Measurements from ENCODE around the gene CREB5.

DNA sequence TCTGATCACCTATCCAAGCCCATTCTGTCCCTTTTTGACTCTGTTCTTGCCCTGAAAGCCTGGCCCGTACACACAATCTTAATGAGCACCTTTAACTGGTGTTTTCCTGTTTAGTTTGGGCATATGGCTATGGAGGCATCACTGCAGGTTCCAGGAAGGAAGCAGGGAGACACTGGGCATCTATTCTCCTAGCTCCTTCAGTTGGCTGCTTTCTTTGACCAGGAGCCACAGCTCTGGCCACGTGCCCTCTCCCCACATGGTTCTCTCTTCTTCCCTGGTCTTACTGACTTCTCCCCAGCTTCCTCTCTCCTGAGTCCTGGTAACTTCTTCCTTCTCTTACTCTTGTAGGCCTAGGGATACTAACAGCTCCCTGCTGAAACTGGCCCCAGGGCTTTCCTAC, 144.4 kb downstream of the CREB5 start:
- TF ChIP-seq MATR3 (CRISPR knock-in tag; IDR thresholded peaks at IDR 0.05) (no peak), GTF3A (CRISPR knock-in tag; conservative IDR thresholded peaks at IDR 0.05) (no peak), CREB1 (IDR thresholded peaks at IDR 0.05) (no peak), CREB1 (CRISPR knock-in tag; IDR thresholded peaks at IDR 0.05) (no peak), TCF7L2 (IDR thresholded peaks at IDR 0.05; ENCODE audit: low read depth, low read length) (no peak), KDM3A (CRISPR knock-in tag; IDR thresholded peaks at IDR 0.05; ENCODE audit: low read depth) (no peak), EZH2 (conservative IDR thresholded peaks at IDR 0.05; ENCODE audit: low read depth, low read length) (no peak), BHLHE40 (IDR thresholded peaks at IDR 0.05; ENCODE audit: low read length) (no peak), ZNF781 (CRISPR knock-in tag; IDR thresholded peaks at IDR 0.05; ENCODE audit: borderline replicate concordance, not compliant biosample characterization) (no peak), NFATC3 (CRISPR knock-in tag; IDR thresholded peaks at IDR 0.05) (no peak)
- TF ChIP-seq, protein P1, sequence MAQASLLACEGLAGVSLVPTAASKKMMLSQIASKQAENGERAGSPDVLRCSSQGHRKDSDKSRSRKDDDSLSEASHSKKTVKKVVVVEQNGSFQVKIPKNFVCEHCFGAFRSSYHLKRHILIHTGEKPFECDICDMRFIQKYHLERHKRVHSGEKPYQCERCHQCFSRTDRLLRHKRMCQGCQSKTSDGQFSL (CRISPR knock-in tag; IDR thresholded peaks at IDR 0.05) = no peak
- TF ChIP-seq, protein P2, sequence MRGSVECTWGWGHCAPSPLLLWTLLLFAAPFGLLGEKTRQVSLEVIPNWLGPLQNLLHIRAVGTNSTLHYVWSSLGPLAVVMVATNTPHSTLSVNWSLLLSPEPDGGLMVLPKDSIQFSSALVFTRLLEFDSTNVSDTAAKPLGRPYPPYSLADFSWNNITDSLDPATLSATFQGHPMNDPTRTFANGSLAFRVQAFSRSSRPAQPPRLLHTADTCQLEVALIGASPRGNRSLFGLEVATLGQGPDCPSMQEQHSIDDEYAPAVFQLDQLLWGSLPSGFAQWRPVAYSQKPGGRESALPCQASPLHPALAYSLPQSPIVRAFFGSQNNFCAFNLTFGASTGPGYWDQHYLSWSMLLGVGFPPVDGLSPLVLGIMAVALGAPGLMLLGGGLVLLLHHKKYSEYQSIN (CRISPR knock-in tag; IDR thresholded peaks at IDR 0.05; ENCODE audit: borderline replicate concordance) = no peak
- TF ChIP-seq, protein P3, sequence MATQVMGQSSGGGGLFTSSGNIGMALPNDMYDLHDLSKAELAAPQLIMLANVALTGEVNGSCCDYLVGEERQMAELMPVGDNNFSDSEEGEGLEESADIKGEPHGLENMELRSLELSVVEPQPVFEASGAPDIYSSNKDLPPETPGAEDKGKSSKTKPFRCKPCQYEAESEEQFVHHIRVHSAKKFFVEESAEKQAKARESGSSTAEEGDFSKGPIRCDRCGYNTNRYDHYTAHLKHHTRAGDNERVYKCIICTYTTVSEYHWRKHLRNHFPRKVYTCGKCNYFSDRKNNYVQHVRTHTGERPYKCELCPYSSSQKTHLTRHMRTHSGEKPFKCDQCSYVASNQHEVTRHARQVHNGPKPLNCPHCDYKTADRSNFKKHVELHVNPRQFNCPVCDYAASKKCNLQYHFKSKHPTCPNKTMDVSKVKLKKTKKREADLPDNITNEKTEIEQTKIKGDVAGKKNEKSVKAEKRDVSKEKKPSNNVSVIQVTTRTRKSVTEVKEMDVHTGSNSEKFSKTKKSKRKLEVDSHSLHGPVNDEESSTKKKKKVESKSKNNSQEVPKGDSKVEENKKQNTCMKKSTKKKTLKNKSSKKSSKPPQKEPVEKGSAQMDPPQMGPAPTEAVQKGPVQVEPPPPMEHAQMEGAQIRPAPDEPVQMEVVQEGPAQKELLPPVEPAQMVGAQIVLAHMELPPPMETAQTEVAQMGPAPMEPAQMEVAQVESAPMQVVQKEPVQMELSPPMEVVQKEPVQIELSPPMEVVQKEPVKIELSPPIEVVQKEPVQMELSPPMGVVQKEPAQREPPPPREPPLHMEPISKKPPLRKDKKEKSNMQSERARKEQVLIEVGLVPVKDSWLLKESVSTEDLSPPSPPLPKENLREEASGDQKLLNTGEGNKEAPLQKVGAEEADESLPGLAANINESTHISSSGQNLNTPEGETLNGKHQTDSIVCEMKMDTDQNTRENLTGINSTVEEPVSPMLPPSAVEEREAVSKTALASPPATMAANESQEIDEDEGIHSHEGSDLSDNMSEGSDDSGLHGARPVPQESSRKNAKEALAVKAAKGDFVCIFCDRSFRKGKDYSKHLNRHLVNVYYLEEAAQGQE (IDR thresholded peaks at IDR 0.05; ENCODE audit: borderline replicate concordance in 1 of 2, low read depth in 1 of 2, low read length in 2 of 2) = no peak
- TF ChIP-seq, protein P4, sequence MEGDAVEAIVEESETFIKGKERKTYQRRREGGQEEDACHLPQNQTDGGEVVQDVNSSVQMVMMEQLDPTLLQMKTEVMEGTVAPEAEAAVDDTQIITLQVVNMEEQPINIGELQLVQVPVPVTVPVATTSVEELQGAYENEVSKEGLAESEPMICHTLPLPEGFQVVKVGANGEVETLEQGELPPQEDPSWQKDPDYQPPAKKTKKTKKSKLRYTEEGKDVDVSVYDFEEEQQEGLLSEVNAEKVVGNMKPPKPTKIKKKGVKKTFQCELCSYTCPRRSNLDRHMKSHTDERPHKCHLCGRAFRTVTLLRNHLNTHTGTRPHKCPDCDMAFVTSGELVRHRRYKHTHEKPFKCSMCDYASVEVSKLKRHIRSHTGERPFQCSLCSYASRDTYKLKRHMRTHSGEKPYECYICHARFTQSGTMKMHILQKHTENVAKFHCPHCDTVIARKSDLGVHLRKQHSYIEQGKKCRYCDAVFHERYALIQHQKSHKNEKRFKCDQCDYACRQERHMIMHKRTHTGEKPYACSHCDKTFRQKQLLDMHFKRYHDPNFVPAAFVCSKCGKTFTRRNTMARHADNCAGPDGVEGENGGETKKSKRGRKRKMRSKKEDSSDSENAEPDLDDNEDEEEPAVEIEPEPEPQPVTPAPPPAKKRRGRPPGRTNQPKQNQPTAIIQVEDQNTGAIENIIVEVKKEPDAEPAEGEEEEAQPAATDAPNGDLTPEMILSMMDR (CRISPR knock-in tag; IDR thresholded peaks at IDR 0.05) = no peak
